GM10248 (cell line): Measurements from ENCODE around the gene RUNX2.

Source experiments
- CTCF ChIA-PET: fragments of 300-600 bp; sonication (Branson Sonifier 250); formaldehyde crosslinking; extraction: SDS; loops from one replicate; lab custom pipeline; 2021; ENCODE audit warnings: antibody characterized with exemption; lab: Yijun Ruan, JAX
- POLR2A ChIA-PET: fragments of 350-650 bp; sonication (Branson Sonifier 250); formaldehyde crosslinking; extraction: SDS; loops from one replicate; lab custom pipeline; 2020; ENCODE audit warnings: antibody characterized with exemption; lab: Yijun Ruan, JAX
- DNase-seq: peaks from one replicate; pipeline ENCODE4 v3.0.0; 2012; ENCODE audit errors: extremely low spot score
- TF ChIP-seq, protein P1 (sequence below): IDR thresholded peaks from 2 replicates; pipeline ENCODE4 v1.5.1; 2012; ENCODE audit warnings: mild to moderate bottlenecking, low read depth; ENCODE audit errors: extremely low read depth, missing control alignments, control extremely low read depth

RUNX2 gene

DNA sequence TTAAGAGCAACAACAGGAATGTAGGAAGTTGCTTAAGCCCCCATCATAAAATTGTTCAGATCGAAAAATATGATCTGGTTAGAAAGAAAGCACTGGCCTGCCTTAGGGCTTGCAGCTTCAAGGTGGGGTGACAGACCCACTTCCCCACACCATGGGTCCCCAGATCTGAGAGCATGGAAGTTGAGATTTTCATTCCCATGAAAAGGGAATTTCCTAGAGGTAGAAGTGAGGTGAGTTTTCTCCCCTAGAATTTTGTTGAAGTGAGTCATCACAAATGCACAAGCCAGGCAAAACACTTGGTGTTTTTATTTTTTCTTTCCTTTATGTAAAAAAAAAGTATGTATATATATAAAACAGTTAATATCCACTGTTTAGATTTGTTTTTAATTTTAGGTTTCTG lies 263.2 kb downstream of the RUNX2 start:
- TF ChIP-seq, protein P1, sequence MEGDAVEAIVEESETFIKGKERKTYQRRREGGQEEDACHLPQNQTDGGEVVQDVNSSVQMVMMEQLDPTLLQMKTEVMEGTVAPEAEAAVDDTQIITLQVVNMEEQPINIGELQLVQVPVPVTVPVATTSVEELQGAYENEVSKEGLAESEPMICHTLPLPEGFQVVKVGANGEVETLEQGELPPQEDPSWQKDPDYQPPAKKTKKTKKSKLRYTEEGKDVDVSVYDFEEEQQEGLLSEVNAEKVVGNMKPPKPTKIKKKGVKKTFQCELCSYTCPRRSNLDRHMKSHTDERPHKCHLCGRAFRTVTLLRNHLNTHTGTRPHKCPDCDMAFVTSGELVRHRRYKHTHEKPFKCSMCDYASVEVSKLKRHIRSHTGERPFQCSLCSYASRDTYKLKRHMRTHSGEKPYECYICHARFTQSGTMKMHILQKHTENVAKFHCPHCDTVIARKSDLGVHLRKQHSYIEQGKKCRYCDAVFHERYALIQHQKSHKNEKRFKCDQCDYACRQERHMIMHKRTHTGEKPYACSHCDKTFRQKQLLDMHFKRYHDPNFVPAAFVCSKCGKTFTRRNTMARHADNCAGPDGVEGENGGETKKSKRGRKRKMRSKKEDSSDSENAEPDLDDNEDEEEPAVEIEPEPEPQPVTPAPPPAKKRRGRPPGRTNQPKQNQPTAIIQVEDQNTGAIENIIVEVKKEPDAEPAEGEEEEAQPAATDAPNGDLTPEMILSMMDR = no peak
- no peak for DNase-seq
- CTCF ChIA-PET = no interaction called here
- POLR2A ChIA-PET = no interaction called here

DNA sequence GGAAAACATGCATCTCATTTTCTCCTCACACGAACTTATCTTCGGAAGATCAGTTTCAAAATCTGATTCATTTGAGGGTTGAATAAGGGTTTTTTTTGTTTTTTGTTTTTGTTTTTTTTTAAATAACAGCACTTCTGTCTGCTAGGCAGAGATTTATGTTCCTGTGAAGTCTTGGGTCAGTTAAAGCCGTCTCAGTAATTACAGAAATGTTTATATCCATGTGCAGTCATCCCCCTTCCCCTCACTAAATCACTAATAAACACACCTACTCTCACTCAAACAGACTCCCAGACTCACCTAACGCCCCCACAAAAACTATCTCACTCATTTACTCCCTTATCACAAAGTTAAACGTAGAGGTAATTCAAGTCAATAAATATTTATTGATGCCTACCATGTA lies 263.8 kb downstream of the RUNX2 start:
- no peak for DNase-seq
- TF ChIP-seq, protein P1 = no peak
- ChIA-PET POLR2A (no interaction called here), CTCF (no interaction called here)

DNA sequence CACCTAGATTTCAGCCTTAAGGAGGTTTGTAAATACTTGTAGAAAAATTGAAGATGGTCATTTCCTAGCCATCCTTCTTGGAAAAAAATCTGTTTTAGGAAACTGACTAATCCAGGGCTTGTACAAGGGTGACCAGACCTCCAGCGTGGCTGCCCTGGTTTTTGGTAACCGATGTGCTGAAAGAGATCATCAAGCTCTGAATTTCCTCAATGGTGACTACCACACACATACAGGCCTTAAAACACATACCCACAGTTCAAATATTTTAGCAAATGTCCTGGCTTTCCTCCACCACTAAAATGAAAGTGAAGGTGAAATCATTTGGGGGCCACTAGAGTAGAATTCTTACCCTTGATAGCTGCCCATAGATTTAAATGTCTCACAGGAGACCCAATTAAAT lies 264.9 kb downstream of the RUNX2 start:
- DNase-seq = no peak
- TF ChIP-seq, protein P1 = no peak
- ChIA-PET CTCF (no interaction called here), POLR2A (no interaction called here)

DNA sequence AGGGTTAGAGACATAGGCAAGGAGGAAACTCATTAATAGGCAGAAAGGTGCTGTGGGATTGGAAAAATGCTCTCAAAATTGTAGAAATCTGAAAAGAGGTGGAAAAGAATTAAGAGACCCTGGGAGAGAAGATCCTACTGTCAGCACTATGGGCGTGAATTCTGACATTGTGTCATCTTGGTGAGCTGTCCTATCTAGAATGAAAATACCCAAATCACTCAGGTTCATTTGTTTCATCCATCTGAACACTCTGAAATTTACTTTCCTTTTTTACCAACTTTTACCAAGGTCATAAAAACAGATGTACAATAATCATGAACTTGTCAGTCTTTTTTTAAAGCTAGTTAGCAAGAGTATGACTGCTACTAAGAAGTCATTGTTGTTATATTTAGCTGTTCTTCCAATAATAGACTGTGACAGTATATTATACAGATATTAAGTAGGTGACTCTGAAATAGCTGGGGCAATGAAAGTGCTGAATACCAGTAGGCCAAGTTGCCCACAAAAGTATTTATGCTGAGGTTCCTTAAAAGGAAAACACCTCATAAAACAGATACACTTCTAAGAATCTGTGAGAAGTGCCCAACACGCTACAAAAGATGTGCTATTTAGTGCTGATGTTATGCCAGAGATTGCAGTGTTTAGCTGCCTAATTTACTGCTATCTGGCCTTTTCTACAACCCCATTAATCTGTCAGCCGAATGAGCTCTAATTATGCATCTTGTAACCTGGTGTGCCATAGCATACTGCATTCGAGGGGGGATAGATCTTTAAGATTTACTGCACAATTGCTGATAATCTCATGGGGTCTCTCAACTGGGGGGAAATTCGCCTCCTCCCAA lies 267.1 kb downstream of the RUNX2 start:
- TF ChIP-seq, protein P1 = no peak
- CTCF ChIA-PET = interaction anchor here (1.1 to 1.3 kb wide), 4 partner anchors 21 to 327 kb away, joined by 3 to 4 read pairs (median 3); no protein-coding TSS in a partner anchor
- POLR2A ChIA-PET = no interaction called here
- DNase-seq = no peak

DNA sequence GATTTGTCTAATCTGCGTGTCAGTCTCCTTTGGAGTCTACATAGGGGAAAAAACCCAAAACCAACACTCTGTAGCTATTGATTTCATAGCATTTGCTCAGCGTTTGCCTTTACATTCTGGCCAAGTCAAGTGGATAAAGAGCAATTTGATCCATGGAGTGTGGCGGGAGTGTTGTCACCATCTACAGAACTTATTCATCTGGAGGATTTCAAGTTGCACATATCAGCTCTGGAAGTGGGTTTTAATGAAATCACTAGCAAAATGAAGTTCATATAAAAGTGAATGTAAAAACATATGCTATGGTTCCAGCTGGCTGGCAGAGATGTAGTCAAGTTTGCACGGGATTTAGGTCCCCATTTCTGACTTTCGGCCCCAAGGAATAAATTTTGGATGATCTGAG lies 269.3 kb downstream of the RUNX2 start:
- TF ChIP-seq, protein P1 = no peak
- POLR2A ChIA-PET = no interaction called here
- CTCF ChIA-PET = interaction anchor here (1.5 kb wide), 1 partner anchor 210 kb away, joined by 3 read pairs; no protein-coding TSS in a partner anchor
- DNase-seq = no peak

DNA sequence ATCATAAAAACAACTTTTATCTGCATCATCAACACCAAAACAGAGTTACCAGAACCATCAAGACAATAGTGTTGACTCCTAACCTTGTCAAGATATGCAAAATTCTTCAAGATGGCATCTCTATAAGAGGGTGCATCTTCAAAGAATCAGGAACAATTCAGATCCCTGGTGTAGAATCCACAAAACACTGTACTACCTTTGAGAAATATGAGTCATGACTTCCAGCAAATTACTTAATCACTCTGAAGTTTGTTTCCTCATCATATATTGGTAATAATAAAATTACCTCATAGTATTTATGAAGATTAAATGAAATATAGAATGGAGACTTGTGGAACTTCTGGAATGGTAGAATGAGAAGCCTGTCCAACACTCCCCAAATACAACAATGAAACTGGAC lies 270.9 kb downstream of the RUNX2 start:
- POLR2A ChIA-PET = no interaction called here
- CTCF ChIA-PET = no interaction called here
- TF ChIP-seq, protein P1 = no peak
- no peak for DNase-seq
